HG03460 (cell line): Measurements from ENCODE around the gene PROK1.
"Not testable (repeated sequence)": the region's sequence is repeated elsewhere in the genome, so short reads cannot be mapped to it uniquely, and the experiment has no call there.

ENCODE experiments used
- ATAC-seq: cut with Tn5 transposase; IDR thresholded peaks from one replicate; pipeline ENCODE4 v1.9.1; 2021; ENCODE audit not compliant: unreplicated experiment

The PROK1 gene

DNA sequence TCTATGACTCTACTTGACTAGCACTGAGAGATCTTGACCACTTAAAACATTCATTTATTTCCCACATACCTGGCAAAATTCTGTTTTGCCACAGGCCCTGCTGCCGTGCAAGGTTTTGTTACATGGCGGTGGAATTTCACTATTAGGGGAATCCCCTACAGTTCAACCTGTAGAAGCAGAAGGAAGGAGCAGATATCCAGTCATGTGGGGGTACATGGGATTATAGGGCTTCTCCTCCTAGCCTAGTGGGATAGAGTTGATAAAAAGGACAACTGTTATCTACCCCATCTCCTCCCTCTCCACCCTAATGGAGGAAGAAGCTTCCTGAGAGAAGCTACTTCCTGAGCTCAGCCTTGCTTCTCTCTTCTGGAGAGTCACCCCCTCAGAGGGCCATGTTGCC lies 17.7 kb upstream of the PROK1 start:
- ATAC-seq: no peak

DNA sequence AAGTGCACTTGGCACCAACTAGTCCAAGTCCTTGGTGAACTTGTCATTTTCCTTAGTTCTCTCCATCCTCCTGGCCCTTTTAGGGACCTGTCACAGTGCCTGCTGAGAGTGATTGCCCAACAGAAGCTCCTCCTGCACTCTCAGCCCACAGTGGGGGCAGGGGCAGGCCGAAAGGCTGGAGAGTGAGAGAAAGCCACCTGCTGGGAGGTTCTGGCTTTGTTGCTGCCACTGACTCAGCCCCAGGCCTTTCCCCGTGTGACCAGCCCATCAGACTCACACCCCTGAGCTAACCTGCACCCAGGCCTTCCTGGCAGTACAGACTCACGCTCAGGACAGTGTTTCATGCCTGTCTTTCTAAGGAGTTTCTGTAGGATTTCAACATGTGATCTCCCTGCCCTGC lies 17.1 kb upstream of the PROK1 start:
- ATAC-seq: no peak

DNA sequence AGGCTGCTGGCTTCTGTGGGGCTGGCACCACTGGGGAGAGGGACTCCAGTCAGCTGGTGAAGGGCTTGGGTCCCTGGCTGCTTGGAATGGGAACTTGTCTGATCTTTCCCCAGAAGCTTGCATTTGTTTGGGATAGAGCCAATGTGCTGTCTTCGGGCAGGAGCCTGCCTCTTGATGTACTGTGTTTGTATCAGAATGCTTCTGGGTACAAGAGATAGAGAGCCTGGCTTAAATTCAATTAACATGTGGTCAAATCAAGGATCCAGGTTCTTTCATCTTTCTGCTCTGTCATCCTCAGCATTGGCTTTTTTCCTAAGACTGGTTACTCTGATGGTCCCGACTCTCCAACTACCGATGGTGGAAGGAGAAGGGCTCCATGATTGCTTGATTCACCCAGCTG lies 16.0 kb upstream of the PROK1 start:
- no peak for ATAC-seq

DNA sequence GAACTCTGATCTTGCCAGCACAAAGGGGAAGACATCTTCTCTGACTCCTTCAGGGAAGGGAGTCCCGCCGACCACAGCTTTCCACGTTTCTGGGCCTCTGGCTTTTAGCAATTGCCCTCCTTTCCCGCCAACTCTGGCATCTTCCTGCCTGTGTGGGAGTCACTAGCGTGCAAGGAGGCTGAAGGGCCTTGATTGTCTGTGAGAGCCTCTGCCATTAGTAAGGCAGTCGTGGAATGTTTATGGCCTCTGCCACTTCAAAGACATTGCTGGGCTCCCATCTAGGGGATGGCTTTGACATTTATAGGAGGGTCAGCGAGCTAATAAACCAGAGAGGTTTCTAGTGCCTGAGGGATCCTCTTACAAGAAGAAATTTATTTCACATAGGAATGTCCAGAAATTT lies 14.3 kb upstream of the PROK1 start:
- no peak for ATAC-seq

DNA sequence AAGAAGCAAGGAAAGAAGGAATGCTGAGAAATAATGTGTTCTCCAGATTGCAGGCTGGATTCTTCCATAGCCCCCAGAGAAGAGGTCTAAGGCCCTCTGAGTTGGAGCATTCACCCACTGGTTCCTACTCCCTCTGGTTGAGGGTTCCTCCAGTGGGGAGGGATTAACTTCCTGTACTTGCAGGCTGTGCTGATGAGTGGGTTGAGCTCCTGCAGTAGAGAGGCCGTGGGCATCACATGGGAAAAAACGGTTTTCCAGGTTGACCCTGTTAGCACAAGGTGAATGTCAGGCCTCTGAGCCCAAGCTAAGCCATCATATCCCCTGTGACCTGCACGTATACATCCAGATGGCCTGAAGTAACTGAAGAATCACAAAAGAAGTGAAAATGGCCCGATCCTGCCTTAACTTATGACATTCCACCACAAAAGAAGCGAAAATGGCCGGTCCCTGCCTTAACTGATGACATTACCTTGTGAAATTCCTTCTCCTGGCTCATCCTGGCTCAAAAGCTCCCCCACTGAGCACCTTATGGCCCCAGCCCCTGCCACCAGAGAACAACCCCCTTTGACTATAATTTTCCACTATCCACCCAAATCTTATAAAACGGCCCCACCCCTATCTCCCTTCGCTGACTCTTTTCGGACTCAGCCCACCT lies 13.2 kb upstream of the PROK1 start:
- not testable (repeated sequence) for ATAC-seq

DNA sequence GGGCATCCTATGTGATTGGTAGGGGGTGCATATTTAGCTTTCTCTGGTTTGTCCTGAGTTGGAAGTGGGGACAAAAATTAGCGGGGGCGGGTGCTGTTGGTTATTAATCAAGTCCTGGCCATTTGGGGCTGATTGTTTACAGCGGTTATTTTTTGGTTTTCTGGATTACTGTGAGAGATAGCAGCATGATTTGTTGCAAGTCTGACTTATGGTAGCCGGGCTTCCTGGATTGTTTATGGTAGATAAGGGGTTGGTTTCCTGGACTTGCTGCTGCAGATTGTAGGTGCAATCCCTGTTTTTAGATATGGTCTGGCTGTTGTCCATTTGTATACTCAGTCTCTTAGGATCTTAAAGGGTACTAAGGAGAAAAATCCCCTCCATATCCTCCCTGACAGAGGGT lies 12.1 kb upstream of the PROK1 start:
- no peak for ATAC-seq

DNA sequence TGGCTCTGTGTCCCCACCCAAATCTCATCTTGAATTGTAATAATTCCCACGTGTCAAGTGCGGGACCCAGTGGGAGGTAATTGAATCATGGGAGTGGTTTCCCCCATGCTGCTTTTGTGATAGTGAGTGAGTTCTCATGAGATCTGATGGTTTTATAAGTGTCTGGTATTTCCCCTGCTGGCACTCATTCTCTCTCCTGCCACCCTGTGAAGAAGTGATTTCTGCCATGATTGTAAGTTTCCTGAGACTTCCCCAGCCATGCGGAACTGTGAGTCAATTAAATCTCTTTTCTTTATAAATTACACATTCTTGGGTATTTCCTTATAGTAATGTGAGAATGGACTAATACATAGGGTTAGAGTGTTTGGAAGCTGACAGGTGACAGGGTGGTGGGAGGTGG lies 11.1 kb upstream of the PROK1 start:
- ATAC-seq: not testable (repeated sequence)

DNA sequence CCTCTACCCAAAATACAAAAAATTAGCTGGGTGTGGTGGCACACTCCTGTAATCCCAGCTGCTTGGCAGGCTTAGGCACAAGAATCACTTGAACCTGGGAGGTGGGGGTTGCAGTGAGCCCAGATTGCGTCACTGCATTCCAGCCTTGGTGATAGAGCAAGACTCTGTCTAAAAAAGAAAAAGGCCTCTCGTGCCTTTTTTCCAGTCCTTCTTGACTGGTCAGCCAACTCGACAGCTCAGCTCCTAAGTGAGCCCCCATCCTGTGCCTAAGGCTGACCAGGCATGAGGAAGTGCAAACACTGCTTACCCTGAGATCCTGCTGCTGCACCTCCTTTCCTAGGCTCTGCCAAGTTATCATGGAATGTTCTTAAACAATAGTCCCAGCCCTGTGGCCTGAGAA lies 10.1 kb upstream of the PROK1 start:
- ATAC-seq: no peak

DNA sequence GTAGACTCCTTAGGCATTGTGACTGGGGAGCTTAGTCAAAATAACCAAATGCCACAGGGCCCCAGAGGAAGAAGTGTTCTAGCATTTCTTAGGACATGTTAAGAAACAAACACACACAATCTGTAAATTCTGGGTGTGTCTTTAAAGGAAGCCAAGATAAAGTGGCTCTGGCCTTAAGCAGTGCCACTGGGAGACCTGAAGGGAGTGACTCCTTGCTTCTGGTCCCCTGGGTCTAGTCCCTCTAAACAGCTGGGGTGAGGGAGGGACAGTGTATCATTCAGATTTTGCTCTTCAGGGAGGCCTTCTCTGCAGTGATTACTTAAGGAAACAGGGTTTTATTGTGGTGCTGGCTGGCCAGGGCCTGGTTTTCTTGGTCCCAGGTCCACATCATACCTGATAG lies 9.1 kb upstream of the PROK1 start:
- ATAC-seq: no peak

DNA sequence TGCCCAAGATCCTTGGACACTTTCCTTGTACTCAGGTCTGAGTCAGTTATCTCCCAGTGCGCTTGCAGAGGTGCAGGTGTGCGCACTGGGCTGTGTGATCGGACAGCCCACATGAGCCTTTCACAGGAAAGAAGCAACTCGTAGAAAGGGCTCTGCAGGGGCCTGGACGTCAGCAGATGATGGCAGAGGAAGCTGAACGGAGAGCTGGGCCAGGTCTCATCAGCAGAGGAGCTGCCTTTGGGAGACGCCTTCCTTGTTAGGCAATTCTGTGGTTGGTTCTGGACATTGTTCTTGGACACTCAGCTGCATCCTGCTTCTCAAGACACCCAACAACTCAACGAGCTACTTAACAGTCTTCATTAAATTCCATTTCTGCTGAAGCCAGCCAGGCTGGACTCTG lies 7.5 kb upstream of the PROK1 start:
- no peak for ATAC-seq

DNA sequence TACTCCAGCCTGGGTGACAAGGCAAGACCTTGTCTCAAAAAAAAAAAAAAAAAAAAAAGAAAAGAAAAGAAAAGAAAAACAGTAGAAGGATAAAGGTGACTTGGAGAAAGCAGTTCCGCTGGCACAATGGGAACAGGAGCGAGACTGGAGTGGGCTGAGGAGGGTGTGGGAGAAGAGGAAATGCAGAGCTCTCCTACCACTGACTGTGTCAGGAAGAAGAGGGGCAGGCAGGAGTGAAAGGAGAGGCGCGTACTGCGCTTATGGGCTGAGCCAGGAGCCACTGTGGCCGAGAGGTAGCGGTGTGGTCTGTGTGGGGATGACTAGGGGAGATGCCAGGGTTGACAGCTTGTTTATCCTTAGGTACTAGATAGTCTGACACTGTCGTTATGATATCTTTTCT lies 6.4 kb upstream of the PROK1 start:
- ATAC-seq: no peak

DNA sequence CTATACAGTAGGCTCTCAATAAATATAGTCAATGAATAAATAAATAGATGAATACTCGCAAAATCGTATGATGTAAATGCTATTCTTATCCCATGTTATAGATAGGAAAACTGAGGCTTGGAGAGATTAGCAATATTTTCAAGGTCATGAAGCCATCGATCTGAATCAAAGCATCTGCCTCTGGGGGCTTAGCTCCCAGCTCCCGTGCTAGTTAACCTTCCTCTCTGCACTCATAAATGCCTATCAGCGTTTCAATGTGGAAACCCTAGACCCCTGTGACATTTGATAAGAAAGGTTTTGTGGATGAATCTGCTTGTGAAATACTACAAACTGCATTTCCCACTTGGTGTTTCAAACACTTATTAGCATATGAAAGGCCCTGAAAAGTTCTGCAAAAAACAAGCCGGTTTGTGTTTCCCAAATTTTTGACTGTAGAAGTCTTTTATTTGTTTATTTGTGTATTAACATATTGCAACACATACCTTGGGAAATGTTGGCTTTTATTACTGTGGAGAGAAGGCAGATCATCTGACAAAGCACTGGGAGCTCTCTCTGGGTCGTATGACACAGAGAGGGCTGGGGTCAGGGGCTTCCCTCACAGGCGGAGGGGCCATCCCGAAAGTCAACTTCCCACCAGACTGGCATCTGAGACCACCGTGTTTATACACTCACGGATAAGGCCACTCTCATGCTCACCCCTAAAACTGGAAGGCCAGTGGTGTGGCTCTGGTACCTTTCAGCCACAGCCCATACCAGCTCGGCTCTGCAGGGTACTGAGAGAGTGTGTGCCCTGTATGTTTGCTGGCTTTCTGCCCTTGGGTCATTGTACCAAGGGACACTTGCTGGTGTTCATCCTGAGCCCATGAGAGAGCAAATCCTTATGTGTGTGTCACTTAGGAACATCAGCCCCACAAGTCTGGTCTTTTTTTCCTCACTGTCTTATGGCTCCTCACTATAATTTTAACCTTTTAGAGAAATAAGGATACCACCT lies 993 bp upstream of the PROK1 start:
- ATAC-seq: no peak

DNA sequence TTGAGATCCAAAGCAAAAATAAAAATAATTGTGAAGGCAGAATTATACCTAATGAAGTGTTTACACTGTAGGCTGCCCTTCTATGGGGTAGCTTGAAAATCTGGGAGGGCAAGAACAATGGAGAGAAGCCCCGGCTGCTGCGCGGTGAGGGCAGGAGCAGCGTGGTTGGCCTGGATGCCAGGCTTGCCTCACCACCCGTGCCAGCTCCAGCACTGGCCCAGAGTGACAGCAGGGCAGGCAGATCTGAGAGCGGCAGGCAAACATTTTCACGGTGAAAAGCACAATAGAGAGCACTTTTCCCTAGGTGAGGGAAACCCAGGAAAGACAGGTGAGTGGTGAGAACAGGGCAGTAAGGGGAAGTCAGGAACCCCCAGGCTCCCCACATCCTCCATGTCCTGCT lies 1.4 kb downstream of the PROK1 start:
- ATAC-seq: no peak

DNA sequence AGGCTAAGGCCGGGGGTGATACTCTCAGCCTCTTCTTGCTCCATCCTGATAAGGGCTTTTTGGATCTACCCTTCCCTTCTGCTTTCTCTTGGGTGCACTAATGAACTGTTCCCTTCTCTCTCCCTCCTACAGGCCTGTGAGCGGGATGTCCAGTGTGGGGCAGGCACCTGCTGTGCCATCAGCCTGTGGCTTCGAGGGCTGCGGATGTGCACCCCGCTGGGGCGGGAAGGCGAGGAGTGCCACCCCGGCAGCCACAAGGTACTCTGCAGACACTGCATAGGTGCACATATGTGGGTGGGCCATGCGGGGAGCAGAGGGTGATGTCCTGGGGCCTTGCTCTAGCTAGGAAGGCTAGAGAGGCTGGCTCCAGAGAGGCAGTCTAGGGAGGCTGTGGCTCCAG lies 2.9 kb downstream of the PROK1 start:
- ATAC-seq: no peak

DNA sequence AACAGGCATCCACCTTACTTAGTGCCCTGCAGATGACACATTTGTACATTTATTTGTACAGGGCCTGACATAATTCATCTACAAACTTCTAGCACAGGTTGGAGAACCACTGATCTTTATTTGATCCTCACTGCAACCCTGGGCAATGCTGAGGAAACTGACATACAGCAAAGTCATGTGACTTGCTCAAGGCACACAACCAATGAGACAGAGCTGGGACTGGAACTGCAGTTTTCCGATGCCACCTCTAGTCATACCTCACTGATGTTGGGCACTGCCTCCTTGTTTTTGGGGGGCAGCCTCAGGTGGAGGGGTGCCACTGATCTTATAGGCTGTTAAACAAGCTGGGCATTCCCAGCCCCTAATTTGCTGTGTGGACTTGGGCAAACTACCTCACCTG lies 3.4 kb downstream of the PROK1 start:
- ATAC-seq: no peak

DNA sequence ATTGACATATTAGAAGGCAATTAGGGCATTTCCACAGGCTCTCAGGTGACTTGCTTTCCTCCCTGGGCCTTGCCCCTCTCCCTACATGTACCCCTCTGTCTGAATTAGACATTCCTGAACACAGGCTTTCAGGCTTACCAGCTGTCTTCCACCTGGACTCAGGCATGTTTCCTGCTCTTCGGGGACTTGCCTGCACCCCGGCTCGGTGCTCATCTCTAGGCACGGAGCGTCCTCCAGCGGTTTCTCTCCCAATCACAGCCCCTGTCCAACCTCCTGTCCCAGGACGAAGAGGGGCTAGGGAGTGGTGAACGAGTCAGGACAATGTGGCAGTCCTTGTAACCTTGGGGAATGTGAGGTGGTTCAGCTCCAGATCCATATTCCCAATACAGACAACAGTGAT lies 4.2 kb downstream of the PROK1 start:
- no peak for ATAC-seq

DNA sequence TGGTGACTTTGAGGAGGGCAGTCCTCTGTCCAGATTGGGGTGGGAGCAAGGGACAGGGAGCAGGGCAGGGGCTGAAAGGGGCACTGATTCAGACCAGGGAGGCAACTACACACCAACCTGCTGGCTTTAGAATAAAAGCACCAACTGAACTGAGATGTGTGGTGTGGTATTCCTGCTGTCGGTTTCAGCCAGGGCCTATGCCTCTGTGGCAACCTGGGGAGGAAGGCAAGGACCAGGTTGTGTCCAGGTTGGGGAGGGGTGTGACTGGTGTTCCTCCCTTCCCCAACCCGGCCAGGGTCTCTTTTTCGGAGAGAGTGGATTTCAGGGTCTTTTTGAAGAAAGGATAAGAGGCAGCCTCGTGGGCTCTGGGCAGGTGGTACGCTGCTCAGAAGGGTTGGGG lies 6.3 kb downstream of the PROK1 start:
- ATAC-seq: no peak

DNA sequence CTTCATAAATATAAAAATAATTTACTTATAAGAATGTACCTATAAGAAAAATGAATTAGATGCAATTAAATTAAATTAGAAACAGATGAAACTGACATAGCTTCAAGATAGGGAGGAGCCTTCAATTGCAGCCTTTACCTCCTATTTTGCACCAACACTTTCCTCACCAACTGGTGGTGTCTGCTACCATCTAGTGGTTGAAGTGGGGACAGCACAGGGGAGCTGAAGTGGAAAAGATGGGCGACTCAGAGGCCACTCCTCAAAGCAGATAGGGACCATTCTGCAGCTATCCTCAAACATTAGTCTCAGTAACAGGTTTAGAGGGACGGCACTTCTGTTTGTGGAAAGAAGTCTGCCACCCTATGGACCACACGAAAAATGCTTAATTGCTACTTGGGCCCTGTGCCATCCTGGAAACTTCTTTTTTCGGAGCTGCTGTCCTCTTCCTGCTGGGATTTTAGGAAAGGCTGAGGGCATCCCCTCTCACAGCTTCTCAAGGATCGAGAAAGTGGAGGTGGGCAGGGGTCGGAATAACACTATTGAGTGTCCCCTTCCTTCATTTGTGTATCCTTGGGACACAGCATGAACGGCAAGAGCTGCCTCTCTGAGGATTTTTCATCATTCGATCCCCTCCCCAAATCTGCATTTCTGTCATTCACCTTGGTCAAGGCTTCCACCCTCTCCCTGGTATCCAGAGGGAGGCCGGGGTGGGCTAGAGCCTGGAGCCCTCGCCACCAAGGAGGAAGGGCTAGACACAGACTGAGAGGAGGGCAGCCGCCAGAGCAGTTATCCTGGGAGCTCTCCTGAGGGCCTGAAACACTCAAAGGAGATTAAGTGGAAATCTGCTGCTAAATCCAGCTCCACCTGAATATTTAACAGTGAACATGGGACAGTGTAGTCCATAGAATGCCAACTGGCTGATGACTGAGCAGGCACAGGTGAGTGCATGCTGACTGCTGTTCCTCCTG lies 9.6 kb downstream of the PROK1 start:
- no peak for ATAC-seq

DNA sequence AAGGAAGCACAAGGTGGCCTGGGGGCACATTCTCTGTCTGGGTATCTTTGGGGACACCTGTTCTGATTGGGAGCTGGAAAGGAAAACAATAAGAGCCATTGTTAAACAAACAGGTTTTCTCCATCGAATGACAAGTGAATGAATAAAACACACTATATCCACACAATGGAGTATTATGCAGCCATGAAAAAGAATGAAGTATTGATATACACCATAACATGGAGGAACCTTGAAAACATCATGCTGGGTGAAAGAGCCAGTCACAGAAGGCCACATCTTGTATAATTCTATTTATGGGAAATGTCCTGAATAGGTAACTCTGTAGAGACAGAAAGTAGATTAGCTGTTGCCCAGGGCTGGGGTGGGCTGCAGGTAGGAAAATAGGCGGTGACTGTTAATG lies 11.1 kb downstream of the PROK1 start:
- ATAC-seq: no peak

DNA sequence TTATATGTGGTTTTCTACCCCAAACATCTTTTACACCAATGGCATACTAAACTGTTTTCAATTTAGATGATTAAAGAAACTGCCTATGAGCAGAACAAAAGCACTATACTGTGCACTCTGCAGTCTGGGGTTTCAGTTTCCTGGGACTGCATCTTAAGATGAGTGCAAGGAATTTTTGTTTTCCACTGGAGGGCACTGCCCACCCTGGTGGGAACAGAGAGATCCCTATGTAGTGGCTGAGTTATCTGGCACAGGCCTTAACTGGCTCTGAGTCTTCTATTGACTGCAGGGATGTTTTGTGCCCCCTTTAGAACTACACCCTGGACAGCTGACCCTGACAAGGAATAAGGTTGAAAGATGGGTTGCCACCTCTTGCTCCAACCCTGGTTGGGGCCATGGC lies 12.0 kb downstream of the PROK1 start:
- no peak for ATAC-seq

DNA sequence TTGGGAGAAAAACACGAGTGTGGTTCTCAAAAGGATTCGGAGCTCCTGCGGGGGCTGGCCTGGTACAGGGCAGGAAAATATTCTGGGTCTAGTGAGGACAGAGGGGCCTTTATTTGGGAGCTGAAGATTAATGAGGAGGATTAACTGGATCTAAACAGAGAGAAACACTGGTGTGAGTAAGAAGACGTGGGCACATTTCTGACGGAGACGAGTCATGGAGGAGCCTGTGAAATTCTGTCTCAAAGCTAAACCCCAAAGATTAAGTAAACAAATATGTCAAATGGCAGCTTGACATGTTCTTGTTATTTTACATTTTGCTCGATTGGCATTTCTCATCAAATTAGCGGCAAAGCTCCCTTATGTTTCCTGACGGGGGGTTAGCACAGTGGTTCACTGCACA lies 12.8 kb downstream of the PROK1 start:
- ATAC-seq: no peak
